ENCODE data around the gene HOXA1.

GRCh38 chr7:27110186-27111031, 14.6 kb upstream of the HOXA1 start:
- TF ChIP-seq CTCF (IDR thresholded peaks at IDR 0.05): no peak
- no peak for TF ChIP-seq ZFX (IDR thresholded peaks at IDR 0.05; ENCODE audit: borderline replicate concordance)
